Ishikawa (cell line): ENCODE measurements around the gene MYH14.
A peak's percentile ranks its signal among the peaks of the same experiment; 100 is the strongest.

Experiments
- CEBPB ChIP-seq: IDR thresholded peaks from 2 replicates; pipeline ENCODE4 v1.6.1; 2012
- CREB1 ChIP-seq: IDR thresholded peaks from 2 replicates; pipeline ENCODE4 v1.6.1; 2012; ENCODE audit warnings: low read depth
- EGR1 ChIP-seq: IDR thresholded peaks from 2 replicates; pipeline ENCODE4 v1.6.1; 2012
- EP300 ChIP-seq: IDR thresholded peaks from 2 replicates; pipeline ENCODE4 v1.6.1; 2012; ENCODE audit warnings: borderline replicate concordance
- NFIC ChIP-seq: IDR thresholded peaks from 2 replicates; pipeline ENCODE4 v1.6.1; 2012
- RAD21 ChIP-seq: IDR thresholded peaks from 2 replicates; pipeline ENCODE4 v1.6.1; 2012; ENCODE audit warnings: low read depth
- REST ChIP-seq: IDR thresholded peaks from 2 replicates; pipeline ENCODE4 v1.6.1; 2012; ENCODE audit warnings: low read depth, mild to moderate bottlenecking
- TAF1 ChIP-seq: IDR thresholded peaks from 2 replicates; pipeline ENCODE4 v1.6.1; 2012; ENCODE audit warnings: low read depth, mild to moderate bottlenecking
- TEAD4 ChIP-seq: IDR thresholded peaks from 2 replicates; pipeline ENCODE4 v1.6.1; 2012
- YY1 ChIP-seq: IDR thresholded peaks from 2 replicates; pipeline ENCODE4 v1.6.1; 2012; ENCODE audit warnings: low read depth
- TF ChIP-seq, protein P1 (sequence below): IDR thresholded peaks from 2 replicates; pipeline ENCODE4 v1.6.1; 2012
- TF ChIP-seq, protein P2 (sequence below): IDR thresholded peaks from 2 replicates; pipeline ENCODE4 v1.6.1; 2012

DNA sequence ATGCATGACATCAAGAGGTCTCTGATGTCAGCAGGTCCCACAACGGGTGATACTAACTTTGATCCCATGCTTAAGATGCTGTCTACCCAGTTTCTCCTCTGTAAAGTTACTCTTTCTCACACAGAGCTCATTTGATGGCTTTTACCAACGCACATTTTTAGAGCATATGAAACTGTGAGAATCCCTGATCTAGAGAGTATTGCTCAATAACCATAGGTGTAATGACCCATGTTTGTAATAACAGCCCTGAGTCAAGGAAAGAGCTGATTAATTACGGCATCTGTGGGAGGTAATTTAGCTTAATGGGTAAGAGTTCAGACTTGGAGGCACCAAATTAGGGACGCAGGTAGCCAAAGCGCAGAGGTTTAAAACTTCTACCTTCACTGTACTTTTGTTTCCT, 22.3 kb upstream of the MYH14 start:
- TF ChIP-seq CEBPB = peak; percentile 73
- no peak for TF ChIP-seq CREB1
- no peak for TF ChIP-seq TAF1
- TF ChIP-seq NFIC = no peak
- no peak for TF ChIP-seq YY1
- TF ChIP-seq REST = no peak
- TF ChIP-seq EGR1 = no peak
- TF ChIP-seq, protein P1, sequence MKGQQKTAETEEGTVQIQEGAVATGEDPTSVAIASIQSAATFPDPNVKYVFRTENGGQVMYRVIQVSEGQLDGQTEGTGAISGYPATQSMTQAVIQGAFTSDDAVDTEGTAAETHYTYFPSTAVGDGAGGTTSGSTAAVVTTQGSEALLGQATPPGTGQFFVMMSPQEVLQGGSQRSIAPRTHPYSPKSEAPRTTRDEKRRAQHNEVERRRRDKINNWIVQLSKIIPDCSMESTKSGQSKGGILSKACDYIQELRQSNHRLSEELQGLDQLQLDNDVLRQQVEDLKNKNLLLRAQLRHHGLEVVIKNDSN = no peak
- no peak for TF ChIP-seq EP300
- no peak for TF ChIP-seq RAD21
- TF ChIP-seq, protein P2, sequence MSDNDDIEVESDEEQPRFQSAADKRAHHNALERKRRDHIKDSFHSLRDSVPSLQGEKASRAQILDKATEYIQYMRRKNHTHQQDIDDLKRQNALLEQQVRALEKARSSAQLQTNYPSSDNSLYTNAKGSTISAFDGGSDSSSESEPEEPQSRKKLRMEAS = no peak
- TF ChIP-seq TEAD4 = no peak
